ENCODE data around the gene SNPH.

DNA sequence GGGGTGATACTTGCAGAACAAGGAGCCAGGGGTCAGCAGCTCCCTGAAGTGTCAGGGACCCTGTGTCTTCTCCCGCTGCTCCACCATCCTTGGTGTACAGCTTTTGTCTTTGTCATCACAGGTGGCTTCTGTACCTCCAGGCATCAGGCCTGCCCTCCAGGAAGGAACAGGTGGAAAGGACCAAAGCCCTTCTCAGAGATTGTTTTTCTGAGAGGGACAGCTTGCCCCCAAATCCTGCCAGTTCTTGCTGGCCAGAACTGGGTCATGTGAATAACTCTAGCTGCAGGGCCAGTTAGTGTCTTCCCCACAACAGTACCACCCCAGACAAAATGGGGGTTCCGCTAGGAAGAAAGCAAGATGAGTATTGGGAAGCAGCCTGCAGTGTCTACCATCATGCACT is 31.4 kb downstream of the SNPH start:
- TF ChIP-seq EZH2phosphoT487 (IDR thresholded peaks at IDR 0.05; ENCODE audit: borderline replicate concordance, low read length): no peak
- TF ChIP-seq, protein P1, sequence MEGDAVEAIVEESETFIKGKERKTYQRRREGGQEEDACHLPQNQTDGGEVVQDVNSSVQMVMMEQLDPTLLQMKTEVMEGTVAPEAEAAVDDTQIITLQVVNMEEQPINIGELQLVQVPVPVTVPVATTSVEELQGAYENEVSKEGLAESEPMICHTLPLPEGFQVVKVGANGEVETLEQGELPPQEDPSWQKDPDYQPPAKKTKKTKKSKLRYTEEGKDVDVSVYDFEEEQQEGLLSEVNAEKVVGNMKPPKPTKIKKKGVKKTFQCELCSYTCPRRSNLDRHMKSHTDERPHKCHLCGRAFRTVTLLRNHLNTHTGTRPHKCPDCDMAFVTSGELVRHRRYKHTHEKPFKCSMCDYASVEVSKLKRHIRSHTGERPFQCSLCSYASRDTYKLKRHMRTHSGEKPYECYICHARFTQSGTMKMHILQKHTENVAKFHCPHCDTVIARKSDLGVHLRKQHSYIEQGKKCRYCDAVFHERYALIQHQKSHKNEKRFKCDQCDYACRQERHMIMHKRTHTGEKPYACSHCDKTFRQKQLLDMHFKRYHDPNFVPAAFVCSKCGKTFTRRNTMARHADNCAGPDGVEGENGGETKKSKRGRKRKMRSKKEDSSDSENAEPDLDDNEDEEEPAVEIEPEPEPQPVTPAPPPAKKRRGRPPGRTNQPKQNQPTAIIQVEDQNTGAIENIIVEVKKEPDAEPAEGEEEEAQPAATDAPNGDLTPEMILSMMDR (IDR thresholded peaks at IDR 0.05; ENCODE audit: low read depth, low read length, poor library complexity, severe bottlenecking): no peak
